HG03439 (cell line): ENCODE measurements around the gene SYTL1.
A peak's percentile ranks its signal among the peaks of the same experiment; 100 is the strongest.
"Not testable (repeated sequence)": the region's sequence is repeated elsewhere in the genome, so short reads cannot be mapped to it uniquely, and the experiment has no call there.

Experiments
- ATAC-seq: cut with Tn5 transposase; IDR thresholded peaks from one replicate; pipeline ENCODE4 v1.9.1; 2021; ENCODE audit warnings: mild to moderate bottlenecking, moderate library complexity; ENCODE audit not compliant: unreplicated experiment

The SYTL1 gene

GRCh38 chr1:27381969-27382762 is 40.3 kb downstream of the SYTL1 start:
- no peak for ATAC-seq

- no peak for ATAC-seq
These were observed 41.3 kb downstream of the SYTL1 start, which contains the start of gene CD164L2 for GRCh38 chr1:27383039-27383605. Gene CD164L2, minus strand, starts transcription at chr1:27383333. Its CDS starts 94 bp downstream, at chr1:27383239.

- ATAC-seq: no peak
These were observed 41.8 kb downstream of the SYTL1 start for GRCh38 chr1:27383661-27384060.

- ATAC-seq: not testable (repeated sequence)
These were observed 43.0 kb downstream of the SYTL1 start for GRCh38 chr1:27384797-27385196.

- ATAC-seq: no peak
These were observed 46.6 kb downstream of the SYTL1 start for GRCh38 chr1:27388337-27389005.

GRCh38 chr1:27391511-27392095 is 49.8 kb downstream of the SYTL1 start:
- no peak for ATAC-seq

GRCh38 chr1:27392096-27392777 is 50.4 kb downstream of the SYTL1 start, which contains the start of gene GPR3:
Gene GPR3, plus strand, starts transcription at chr1:27392622. Its CDS starts 1,177 bp downstream, at chr1:27393799.
- ATAC-seq: peak; percentile 68

GRCh38 chr1:27392778-27393635 is 51.2 kb downstream of the SYTL1 start:
- ATAC-seq: no peak

- ATAC-seq: no peak
These were observed 51.9 kb downstream of the SYTL1 start for GRCh38 chr1:27393641-27394281.

GRCh38 chr1:27394282-27394658 is 52.4 kb downstream of the SYTL1 start:
- ATAC-seq: no peak

- ATAC-seq: no peak
These were observed 53.1 kb downstream of the SYTL1 start for GRCh38 chr1:27394925-27395324.

GRCh38 chr1:27395441-27396195 is 53.8 kb downstream of the SYTL1 start:
- ATAC-seq: no peak

GRCh38 chr1:27397110-27397509 is 55.3 kb downstream of the SYTL1 start:
- no peak for ATAC-seq

- ATAC-seq: no peak
These were observed 55.9 kb downstream of the SYTL1 start for GRCh38 chr1:27397749-27398148.

GRCh38 chr1:27398405-27399149 is 56.8 kb downstream of the SYTL1 start:
- no peak for ATAC-seq

GRCh38 chr1:27399251-27400025 is 57.6 kb downstream of the SYTL1 start:
- no peak for ATAC-seq
